ENCODE data around the gene SEMA6D.

GRCh38 chr15:47742334-47742733 is 25.0 kb downstream of the SEMA6D start:
- no peak for TF ChIP-seq FOXA1 (IDR thresholded peaks at IDR 0.05)
- no peak for TF ChIP-seq NFRKB (IDR thresholded peaks at IDR 0.05)
- TF ChIP-seq, protein P1, sequence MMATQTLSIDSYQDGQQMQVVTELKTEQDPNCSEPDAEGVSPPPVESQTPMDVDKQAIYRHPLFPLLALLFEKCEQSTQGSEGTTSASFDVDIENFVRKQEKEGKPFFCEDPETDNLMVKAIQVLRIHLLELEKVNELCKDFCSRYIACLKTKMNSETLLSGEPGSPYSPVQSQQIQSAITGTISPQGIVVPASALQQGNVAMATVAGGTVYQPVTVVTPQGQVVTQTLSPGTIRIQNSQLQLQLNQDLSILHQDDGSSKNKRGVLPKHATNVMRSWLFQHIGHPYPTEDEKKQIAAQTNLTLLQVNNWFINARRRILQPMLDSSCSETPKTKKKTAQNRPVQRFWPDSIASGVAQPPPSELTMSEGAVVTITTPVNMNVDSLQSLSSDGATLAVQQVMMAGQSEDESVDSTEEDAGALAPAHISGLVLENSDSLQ (IDR thresholded peaks at IDR 0.05): no peak
- TF ChIP-seq FOXM1 (IDR thresholded peaks at IDR 0.05; ENCODE audit: borderline replicate concordance): no peak
- TF ChIP-seq CTBP1 (IDR thresholded peaks at IDR 0.05; ENCODE audit: borderline replicate concordance): no peak
- TF ChIP-seq LEF1 (IDR thresholded peaks at IDR 0.05; ENCODE audit: borderline replicate concordance): no peak
- no peak for TF ChIP-seq ZNF384 (IDR thresholded peaks at IDR 0.05)
- no peak for TF ChIP-seq FOXK2 (IDR thresholded peaks at IDR 0.05)
- no peak for TF ChIP-seq SP1 (IDR thresholded peaks at IDR 0.05)
- no peak for TF ChIP-seq TARDBP (IDR thresholded peaks at IDR 0.05)
- no peak for TF ChIP-seq BHLHE40 (IDR thresholded peaks at IDR 0.05; ENCODE audit: borderline replicate concordance)
- TF ChIP-seq SUZ12 (IDR thresholded peaks at IDR 0.05): no peak
- TF ChIP-seq HDGF (IDR thresholded peaks at IDR 0.05; ENCODE audit: borderline replicate concordance): no peak
- no peak for TF ChIP-seq L3MBTL2 (conservative IDR thresholded peaks at IDR 0.05)

All from HEK293T (cell line).